CD4-positive, alpha-beta T cell (primary cell): ENCODE data around the gene ISCA2. TPM values are rescaled to one million over a fixed set of nuclear protein-coding genes. Genes with fewer than 3 reads are reported as not detected.

ENCODE experiments used
- ATAC-seq: fragments of 200-7000 bp; cut with Tn5 transposase; one replicate; pipeline ENCODE4 v1.10.0; 2022; ENCODE audit warnings: mild to moderate bottlenecking; ENCODE audit not compliant: poor library complexity
- CTCF ChIA-PET: fragments of 350-600 bp; sonication (Branson Sonifier 250); formaldehyde crosslinking; loops from one replicate; lab custom pipeline; 2021; ENCODE audit warnings: antibody characterized with exemption, inconsistent platforms; lab: Charles Lee
- POLR2A ChIA-PET: fragments of 350-600 bp; sonication (Branson Sonifier 250); formaldehyde crosslinking; loops from one replicate; lab custom pipeline; 2021; ENCODE audit warnings: antibody characterized with exemption, inconsistent platforms; lab: Charles Lee
- DNase-seq, 14 experiments: peaks; one replicate each; pipeline ENCODE4 v3.0.0-alpha.2; 2013 to 2020; ENCODE audit warnings: mixed read lengths in 2 of 14
- H3K27ac ChIP-seq, 2 donors: one replicate each; pipeline versions ENCODE4 v1.5.1 to v1.7.0; 2013; ENCODE audit warnings: low read length in 2 of 2, low read depth in 1 of 2, mild to moderate bottlenecking in 1 of 2
- H3K27me3 ChIP-seq, 2 experiments: 1 replicate in 1 of 2; 2 replicates in 1 of 2; pipeline versions ENCODE4 v1.6.1 to v1.7.0; 2013; ENCODE audit warnings: low read length in 2 of 2, control low read depth in 1 of 2, mild to moderate bottlenecking in 1 of 2, moderate library complexity in 1 of 2; ENCODE audit not compliant: insufficient read depth in 2 of 2, control insufficient read depth in 1 of 2
- H3K36me3 ChIP-seq: one replicate; pipeline ENCODE4 v1.6.1; 2013; ENCODE audit warnings: low read length, control low read depth; ENCODE audit not compliant: insufficient read depth
- H3K4me1 ChIP-seq: one replicate; pipeline ENCODE4 v1.6.1; 2013; ENCODE audit warnings: low read length, control low read depth; ENCODE audit not compliant: insufficient read depth
- H3K4me3 ChIP-seq: one replicate; pipeline ENCODE4 v1.5.1; 2013; ENCODE audit warnings: mild to moderate bottlenecking, low read length, moderate library complexity
- H3K9me3 ChIP-seq, 2 experiments: 1 replicate in 1 of 2; 2 replicates in 1 of 2; pipeline versions ENCODE4 v1.6.1 to v1.7.0; 2013; ENCODE audit warnings: low read length in 2 of 2, mild to moderate bottlenecking in 2 of 2, control low read depth in 1 of 2, moderate library complexity in 1 of 2; ENCODE audit not compliant: control insufficient read depth in 1 of 2, insufficient read depth in 1 of 2
- H3K27ac Mint-ChIP-seq: one replicate; pipeline ENCODE4 v1.8.0; 2020; ENCODE audit warnings: mixed read lengths
- H3K27me3 Mint-ChIP-seq: one replicate; pipeline ENCODE4 v1.8.0; 2021; ENCODE audit warnings: mixed read lengths
- H3K36me3 Mint-ChIP-seq: one replicate; pipeline ENCODE4 v1.8.0; 2021; ENCODE audit warnings: low read depth, mixed read lengths
- H3K4me1 Mint-ChIP-seq: one replicate; pipeline ENCODE4 v1.8.0; 2021; ENCODE audit warnings: low read depth, mixed read lengths
- H3K4me3 Mint-ChIP-seq: one replicate; pipeline ENCODE4 v1.8.0; 2020; ENCODE audit warnings: mild to moderate bottlenecking, mixed read lengths
- H3K9me3 Mint-ChIP-seq: one replicate; pipeline ENCODE4 v1.8.0; 2020; ENCODE audit warnings: mixed read lengths
- CTCF ChIP-seq: fragments of 200-600 bp; IDR thresholded peaks from one replicate; pipeline ENCODE4 v1.8.0; 2022; ENCODE audit warnings: antibody characterized with exemption, mild to moderate bottlenecking
- intact Hi-C, 2 experiments: fragments of 100-400 bp; cut with DNase I in 1 of 2; cut with micrococcal nuclease in 1 of 2; formaldehyde crosslinking; loops; one replicate each; pipeline versions ENCODE4 v1.15.1 to v1.9.0; 2023 to 2025; cut with DNase I, micrococcal nuclease
- total RNA-seq, 174 experiments: library from RNA in 2 of 174; stranded (reverse) in 2 of 174; gene quantifications; one replicate each; pipeline ENCODE4 v1.2.3 and lab custom pipeline; 2021 to 2026

Gene ISCA2
- total RNA-seq, 2 experiments from 2014 or later: 22.5 to 23.7 TPM

GRCh38 chr14:74490486-74490885 is 3.1 kb upstream of the ISCA2 start:
- H3K36me3 Mint-ChIP-seq: peaks cover 15% of the 10 kb centered on the region
- peaks cover 30% of the 10 kb centered on the region for H3K4me1 Mint-ChIP-seq
- no peaks in the 10 kb centered on the region for H3K27me3 Mint-ChIP-seq
- POLR2A ChIA-PET: no interaction called here
- no peaks in the 10 kb centered on the region for H3K9me3 Mint-ChIP-seq
- Histone ChIP-seq H3K36me3 (peaks cover 3% of the 10 kb centered on the region), H3K9me3 (no peaks in the 10 kb centered on the region), H3K27me3 (no peaks in the 10 kb centered on the region), H3K27ac (no peak overlapping the region), H3K4me1 (peaks cover 19% of the 10 kb centered on the region), H3K4me3 (no peak overlapping the region)
- H3K4me3 Mint-ChIP-seq: no peak overlapping the region
- DNase-seq: no peak
- CTCF ChIA-PET: no interaction called here
- H3K27ac Mint-ChIP-seq: no peak overlapping the region
- intact Hi-C loops: loop anchor here in 1 of 2 experiments (5.0 to 10.0 kb wide), 13 partner anchors 117 to 1662 kb away; partner anchors contain the start of genes ABCD4, ALDH6A1, AREL1 and BBOF1
- TF ChIP-seq CTCF: no peak
- no peak for ATAC-seq

DNA sequence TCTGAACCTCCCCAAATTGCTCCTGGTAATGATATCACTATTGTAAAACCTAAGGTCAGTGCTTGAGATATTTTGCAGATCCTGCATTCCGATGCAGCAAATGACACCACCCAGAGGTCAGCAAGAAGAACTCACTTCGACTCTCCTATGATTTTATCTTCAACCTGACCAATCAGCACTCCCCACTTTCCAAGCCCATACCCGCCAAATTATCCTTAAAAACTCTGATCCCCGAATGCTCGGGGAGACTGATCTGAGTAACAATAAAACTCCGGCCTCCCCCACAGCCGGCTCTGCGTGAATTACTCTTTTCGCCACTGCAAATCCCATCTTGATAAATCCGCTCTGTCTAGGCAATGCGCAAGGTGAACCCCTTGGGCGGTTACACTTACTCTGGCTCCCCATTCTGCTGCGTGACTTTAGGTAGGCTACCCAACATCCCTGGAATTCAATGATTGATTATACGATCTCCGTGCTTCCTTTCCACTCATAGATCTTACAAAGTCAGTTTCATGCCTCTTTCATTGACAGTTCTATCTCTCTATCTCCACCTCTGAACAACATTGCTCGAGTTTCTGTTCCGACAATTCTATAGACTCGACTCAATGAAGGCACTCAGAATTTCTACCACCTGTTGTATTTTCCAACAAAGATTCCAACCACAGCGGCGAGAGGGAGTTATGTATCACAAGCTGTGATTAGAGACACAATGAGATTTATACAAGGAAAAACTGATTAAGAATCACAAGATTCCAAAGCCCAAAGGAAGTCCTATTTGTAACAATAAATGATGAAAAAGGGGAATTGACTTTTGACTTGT is 1.4 kb upstream of the ISCA2 start:
- H3K27ac Mint-ChIP-seq: no peak overlapping the region
- H3K27ac ChIP-seq: no peak overlapping the region
- H3K27me3 ChIP-seq: no peaks in the 10 kb centered on the region
- CTCF ChIA-PET: no interaction called here
- intact Hi-C loops: loop anchor here in 1 of 2 experiments (5.0 to 10.0 kb wide), 13 partner anchors 115 to 1660 kb away; partner anchors contain the start of genes ABCD4, ALDH6A1, AREL1 and BBOF1
- H3K36me3 ChIP-seq: peaks cover 7% of the 10 kb centered on the region
- H3K27me3 Mint-ChIP-seq: no peaks in the 10 kb centered on the region
- TF ChIP-seq CTCF: no peak
- no peak for ATAC-seq
- DNase-seq: peak in 4 of 14 experiments; percentile 7 to 41 (median 28)
- no peaks in the 10 kb centered on the region for H3K9me3 Mint-ChIP-seq
- POLR2A ChIA-PET: no interaction called here
- H3K36me3 Mint-ChIP-seq: peaks cover 12% of the 10 kb centered on the region
- H3K4me3 Mint-ChIP-seq: no peak overlapping the region
- no peaks in the 10 kb centered on the region for H3K9me3 ChIP-seq
- H3K4me3 ChIP-seq: peak overlapping the region; percentile 86
- H3K4me1 ChIP-seq: peaks cover 19% of the 10 kb centered on the region
- H3K4me1 Mint-ChIP-seq: peaks cover 36% of the 10 kb centered on the region

DNA sequence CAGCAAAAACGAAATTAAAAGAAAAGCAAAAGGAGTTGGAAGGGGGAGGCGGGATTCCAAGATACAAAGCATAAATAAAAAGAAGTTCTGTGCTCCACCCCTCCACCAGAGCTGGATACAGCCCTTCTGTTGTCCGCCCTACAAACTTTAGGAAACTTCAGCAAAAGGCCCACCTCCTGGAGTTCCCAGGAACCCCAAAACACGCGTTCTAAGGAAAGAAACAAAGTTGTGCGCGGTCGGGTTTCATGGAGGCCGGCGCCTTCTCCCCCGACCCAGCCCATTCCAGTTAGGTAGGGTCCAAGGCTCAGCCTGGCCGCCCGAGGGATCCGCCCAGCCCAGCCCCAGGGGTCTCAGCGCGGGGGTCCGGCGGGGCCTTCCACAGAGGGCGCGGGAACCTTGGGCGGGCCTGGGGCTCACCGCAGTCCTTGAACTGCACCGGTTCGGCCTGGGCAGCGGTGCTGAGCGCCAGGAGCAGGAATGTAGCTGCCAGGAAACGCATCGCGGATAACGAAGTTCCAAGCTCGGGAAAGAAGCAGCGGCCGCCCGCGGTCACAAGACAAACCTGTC is 706 bp upstream of the ISCA2 start, which contains the start of gene NPC2:
Gene NPC2, minus strand, starts transcription at position 530 of the 567 bp plus-strand sequence. Its CDS starts 31 bp downstream, at position 499.
- DNase-seq (peak in 2 of 14 experiments; percentile 32 to 39), ATAC-seq (no peak)
- Mint-ChIP-seq H3K4me1 (peaks cover 36% of the 10 kb centered on the region), H3K27ac (no peak within 1 kb of the TSS), H3K4me3 (no peak within 1 kb of the TSS), H3K27me3 (no peaks in the 10 kb centered on the region), H3K9me3 (no peaks in the 10 kb centered on the region), H3K36me3 (peaks cover 12% of the 10 kb centered on the region)
- no peaks in the 10 kb centered on the region for H3K9me3 ChIP-seq
- CTCF ChIA-PET: no interaction called here
- H3K4me1 ChIP-seq: peaks cover 19% of the 10 kb centered on the region
- TF ChIP-seq CTCF: no peak
- H3K36me3 ChIP-seq: peaks cover 7% of the 10 kb centered on the region
- peak within 1 kb of the TSS; percentile 86 for H3K4me3 ChIP-seq
- no peaks in the 10 kb centered on the region for H3K27me3 ChIP-seq
- POLR2A ChIA-PET: interaction anchor here (0.7 to 1.5 kb wide), 5 partner anchors 12 to 190 kb away, joined by 3 to 5 read pairs (median 4); partner anchors contain the start of gene ABCD4
- intact Hi-C loops: loop anchor here in 1 of 2 experiments (5.0 to 10.0 kb wide), 13 partner anchors 114 to 1659 kb away; partner anchors contain the start of genes ABCD4, ALDH6A1, AREL1 and BBOF1
- H3K27ac ChIP-seq: peak within 1 kb of the TSS; percentile 77 to 80
